GM12864 (cell line): ENCODE results near the gene PTPRD.

Experiments
- DNase-seq: peaks from one replicate; pipeline ENCODE4 v3.0.0-alpha.2; 2011; ENCODE audit warnings: low read depth
- H3K4me3 ChIP-seq: 2 replicates; pipeline ENCODE4 v1.5.1; 2011; ENCODE audit warnings: mild to moderate bottlenecking, low read depth, low read length, control low read depth
- CTCF ChIP-seq: IDR thresholded peaks from 2 replicates; pipeline ENCODE4 v1.5.1; 2011; ENCODE audit warnings: low read depth, mild to moderate bottlenecking, moderate library complexity, low read length, control low read depth, inconsistent platforms; ENCODE audit errors: missing control alignments

Gene PTPRD

DNA sequence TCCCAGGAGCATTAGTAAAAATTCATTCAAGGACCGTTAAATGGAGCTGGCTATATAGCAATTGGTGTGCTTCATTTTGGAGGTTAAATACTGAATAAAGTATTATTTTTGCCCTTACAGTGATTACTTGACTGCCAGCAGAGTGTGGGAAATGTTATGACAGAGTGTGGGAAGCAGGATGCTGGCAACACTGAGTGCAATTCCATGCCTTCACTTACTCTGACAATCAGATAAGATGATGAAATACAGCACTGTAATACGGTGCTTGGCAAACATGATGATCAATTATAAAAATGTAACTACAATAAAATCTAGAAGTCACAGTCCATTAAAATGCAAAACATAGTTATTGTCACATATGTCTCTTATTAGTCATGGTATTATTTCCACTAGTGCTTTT lies 651.3 kb downstream of the PTPRD start:
- DNase-seq, result no peak
- H3K4me3 ChIP-seq, result no peak overlapping the region
- no peak for TF ChIP-seq CTCF

DNA sequence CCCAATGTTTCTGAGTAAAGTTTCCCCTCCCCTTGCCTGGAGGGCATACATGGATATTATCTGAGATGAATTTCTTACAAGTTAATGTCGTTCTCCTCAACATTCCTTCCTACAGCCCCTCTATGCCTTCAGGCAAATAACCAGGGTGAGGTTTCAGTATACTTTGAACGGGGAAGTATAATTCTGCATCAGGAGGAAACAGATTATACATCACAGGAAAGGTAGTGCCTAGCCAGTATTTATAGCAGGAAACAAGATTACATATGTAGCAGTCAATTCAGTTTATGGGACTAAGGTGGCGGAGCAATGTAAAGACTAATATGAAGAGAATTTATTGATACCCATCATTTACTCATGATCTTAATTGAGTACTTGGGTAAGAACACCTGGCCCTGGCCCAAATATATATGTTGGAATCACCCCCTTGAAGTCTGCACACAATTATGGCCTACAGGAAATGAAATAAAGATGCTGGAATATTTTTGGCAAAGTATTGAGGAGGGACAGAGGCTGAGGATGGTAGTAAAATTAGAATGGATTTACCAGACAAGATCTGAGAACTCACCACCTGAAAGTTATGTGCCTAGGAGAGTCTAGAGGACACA lies 661.1 kb downstream of the PTPRD start:
- H3K4me3 ChIP-seq, result no peak overlapping the region
- TF ChIP-seq CTCF, result no peak
- no peak for DNase-seq

- no peak overlapping the region for H3K4me3 ChIP-seq
- no peak for TF ChIP-seq CTCF
- DNase-seq, result no peak
These were observed 662.0 kb downstream of the PTPRD start for GRCh38 chr9:9950813-9951212.

DNA sequence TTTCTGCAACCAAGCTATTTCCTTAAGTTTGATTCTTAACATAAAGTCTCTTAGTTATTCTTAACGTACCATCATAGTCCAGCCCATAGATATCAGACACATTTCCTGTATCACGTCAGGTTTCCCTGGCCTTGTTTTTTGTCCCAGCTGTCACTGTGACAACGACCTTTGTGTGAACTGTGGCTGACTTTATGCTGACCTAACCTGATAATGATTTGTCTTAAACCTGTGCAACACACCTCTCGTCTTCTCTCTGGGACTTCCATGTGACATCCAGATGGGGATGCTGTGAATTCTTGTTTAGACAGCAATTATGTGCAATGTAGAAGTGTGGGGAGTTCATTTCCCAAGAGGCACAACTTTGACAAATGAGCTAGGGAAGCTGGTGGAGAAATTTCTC lies 662.8 kb downstream of the PTPRD start:
- DNase-seq, result no peak
- no peak for TF ChIP-seq CTCF
- H3K4me3 ChIP-seq, result no peak overlapping the region

DNA sequence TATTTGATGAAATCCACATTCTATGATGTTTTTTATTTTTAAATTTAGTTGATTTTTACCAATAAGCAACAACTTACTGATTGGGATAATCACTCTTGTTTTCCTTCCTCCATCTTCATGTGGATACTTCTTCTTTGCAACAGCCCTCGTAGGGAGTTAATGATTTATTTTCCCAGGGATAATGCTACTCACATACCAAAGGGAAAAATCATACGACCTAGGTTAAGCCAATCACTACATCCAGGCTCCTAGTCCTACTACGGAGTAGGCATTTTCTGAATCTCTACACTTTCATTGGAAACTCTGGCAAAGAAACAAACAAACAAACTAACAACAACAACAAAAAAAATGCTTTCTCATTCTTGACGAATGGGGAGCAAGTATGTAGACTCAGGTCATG lies 663.4 kb downstream of the PTPRD start:
- TF ChIP-seq CTCF, result no peak
- no peak for DNase-seq
- no peak overlapping the region for H3K4me3 ChIP-seq

DNA sequence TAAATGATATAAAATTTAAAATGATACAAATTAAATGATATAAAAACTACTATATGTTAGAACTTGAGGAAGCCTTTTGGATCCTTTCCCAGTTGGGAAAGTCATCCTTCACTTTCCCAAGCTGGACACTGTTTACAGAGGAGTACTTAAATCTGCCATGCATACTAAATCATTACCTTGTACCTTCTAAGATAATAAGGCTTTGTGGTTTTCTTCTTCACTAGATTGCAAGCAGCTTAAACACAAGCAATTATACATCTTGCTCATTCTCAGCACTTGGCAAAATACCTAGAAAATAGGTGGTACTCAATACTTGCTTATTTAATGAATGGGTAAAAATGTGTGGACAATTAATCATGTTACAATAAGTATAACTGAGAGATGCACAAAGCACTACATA lies 666.8 kb downstream of the PTPRD start:
- no peak overlapping the region for H3K4me3 ChIP-seq
- no peak for TF ChIP-seq CTCF
- no peak for DNase-seq

DNA sequence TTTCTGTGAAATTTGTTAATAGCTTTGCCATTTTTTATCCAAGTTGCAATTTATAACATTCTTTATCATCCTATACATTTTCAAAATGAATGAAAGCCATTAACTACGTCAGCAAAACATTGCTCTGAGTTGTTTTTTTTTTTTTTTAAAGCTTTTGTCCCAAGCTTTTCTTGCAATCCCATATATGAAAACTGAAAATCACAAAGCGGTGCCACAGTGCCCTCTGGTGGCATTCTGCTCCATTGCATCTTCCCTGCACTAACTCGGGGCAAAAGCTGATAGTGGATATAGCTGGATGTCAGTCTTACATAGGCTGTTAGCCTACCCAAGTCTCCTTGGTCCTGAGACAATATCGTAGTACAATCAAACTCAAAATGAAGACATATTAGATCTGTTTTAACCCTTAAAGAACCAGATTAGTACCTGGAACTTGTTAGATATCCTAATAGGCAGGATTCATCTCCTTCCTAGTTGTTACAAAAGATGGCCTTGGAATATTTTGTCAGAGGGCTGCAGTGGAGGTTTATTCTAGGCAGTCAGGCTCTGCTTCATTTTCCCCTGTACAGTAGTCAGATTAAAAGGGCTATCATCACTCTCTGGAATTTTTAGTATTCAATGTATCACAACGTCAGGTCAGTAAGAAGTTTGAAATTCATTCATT lies 669.9 kb downstream of the PTPRD start:
- peak; percentile 89 for TF ChIP-seq CTCF
- H3K4me3 ChIP-seq, result no peak overlapping the region
- no peak for DNase-seq
